IMR-90 (cell line): ENCODE measurements around the gene TPO. TPM values are rescaled to one million over a fixed set of nuclear protein-coding genes. Genes with fewer than 3 reads are reported as not detected.

Source experiments
- ATAC-seq: fragments of 200-7000 bp; cut with Tn5 transposase; 2 replicates; pipeline ENCODE4 v1.9.1; 2020; ENCODE audit warnings: low read depth, mild to moderate bottlenecking, moderate library complexity
- BruUV-seq: library from RNA; stranded (reverse); fragments of 400-500 nt; replicated peaks from 2 replicates; lab custom pipeline; 2021; lab: Mats Ljungman, UMichigan
- CTCF ChIA-PET: fragments of 300-600 bp; formaldehyde crosslinking; extraction: SDS; loops from one replicate; lab custom pipeline; 2021; ENCODE audit warnings: antibody characterized with exemption; lab: Yijun Ruan, JAX
- POLR2A ChIA-PET: fragments of 300-600 bp; sonication (Branson Sonifier 250); formaldehyde crosslinking; loops from one replicate; lab custom pipeline; 2022; ENCODE audit warnings: antibody characterized with exemption; ENCODE audit not compliant: unreplicated experiment; lab: Charles Lee
- DNase-seq: peaks from one replicate; pipeline ENCODE4 v3.0.0; 2013
- H2AFZ ChIP-seq: replicated peaks from 2 replicates; pipeline ENCODE3; 2013; ENCODE audit warnings: low read length, mild to moderate bottlenecking; ENCODE audit not compliant: poor library complexity
- H2AK5ac ChIP-seq: 2 replicates; pipeline ENCODE4 v1.6.1; 2013; ENCODE audit warnings: low read depth, low read length, inconsistent platforms
- H2AK9ac ChIP-seq: replicated peaks from 2 replicates; pipeline ENCODE3; 2013; ENCODE audit warnings: mild to moderate bottlenecking, low read depth, low read length, moderate library complexity; ENCODE audit not compliant: poor library complexity
- H2BK120ac ChIP-seq: 2 replicates; pipeline ENCODE4 v1.6.1; 2013; ENCODE audit warnings: low read depth, low read length, inconsistent platforms
- H2BK15ac ChIP-seq: 3 replicates; pipeline ENCODE4 v1.6.1; 2013; ENCODE audit warnings: low read depth, low read length, inconsistent platforms
- H2BK20ac ChIP-seq: 2 replicates; pipeline ENCODE4 v1.6.1; 2013; ENCODE audit warnings: low read depth, mild to moderate bottlenecking, inconsistent platforms, low read length, moderate library complexity
- H2BK5ac ChIP-seq: 2 replicates; pipeline ENCODE4 v1.6.1; 2013; ENCODE audit warnings: mild to moderate bottlenecking, low read depth, low read length, inconsistent platforms; ENCODE audit not compliant: poor library complexity, severe bottlenecking
- H3K14ac ChIP-seq: replicated peaks from 2 replicates; pipeline ENCODE4 v1.6.1; 2013; ENCODE audit warnings: low read depth, low read length, inconsistent platforms
- H3K18ac ChIP-seq: 2 replicates; pipeline ENCODE4 v1.6.1; 2013; ENCODE audit warnings: low read depth, low read length, control low read depth
- H3K23ac ChIP-seq: 2 replicates; pipeline ENCODE4 v1.6.1; 2013; ENCODE audit warnings: low read depth, low read length, inconsistent platforms
- H3K27ac ChIP-seq: 2 replicates; pipeline ENCODE4 v1.5.1; 2013; ENCODE audit warnings: mild to moderate bottlenecking, control low read depth, low read length; ENCODE audit not compliant: insufficient read depth
- H3K27me3 ChIP-seq: 2 replicates; pipeline ENCODE4 v1.6.1; 2013; ENCODE audit warnings: low read length; ENCODE audit not compliant: control insufficient read depth, insufficient read depth
- H3K36me3 ChIP-seq: 2 replicates; pipeline ENCODE4 v1.6.1; 2013; ENCODE audit warnings: low read length, mixed read lengths; ENCODE audit not compliant: control insufficient read depth, insufficient read depth
- H3K4ac ChIP-seq: 2 replicates; pipeline ENCODE4 v1.6.1; 2013; ENCODE audit warnings: low read depth, low read length, inconsistent platforms
- H3K4me1 ChIP-seq: 2 replicates; pipeline ENCODE4 v1.6.1; 2013; ENCODE audit warnings: low read length, mixed read lengths; ENCODE audit not compliant: control insufficient read depth, insufficient read depth
- H3K4me2 ChIP-seq: 2 replicates; pipeline ENCODE4 v1.6.1; 2013; ENCODE audit warnings: low read depth, mild to moderate bottlenecking, control low read depth, low read length, moderate library complexity
- H3K4me3 ChIP-seq: 2 replicates; pipeline ENCODE4 v1.5.1; 2013; ENCODE audit warnings: low read depth, mild to moderate bottlenecking, control low read depth, low read length, moderate library complexity; ENCODE audit not compliant: insufficient read depth
- H3K56ac ChIP-seq: 2 replicates; pipeline ENCODE4 v1.6.1; 2013; ENCODE audit warnings: low read length, inconsistent platforms; ENCODE audit not compliant: insufficient read depth; ENCODE audit errors: extremely low read depth
- H3K79me1 ChIP-seq, 2 experiments: 2 replicates each; pipeline ENCODE4 v1.6.1; 2013; ENCODE audit warnings: low read length in 2 of 2, inconsistent platforms in 1 of 2, low read depth in 1 of 2
- H3K9ac ChIP-seq: 2 replicates; pipeline ENCODE4 v1.6.1; 2013; ENCODE audit warnings: low read depth, low read length, control low read depth
- H3K9me1 ChIP-seq: 2 replicates; pipeline ENCODE4 v1.6.1; 2013; ENCODE audit warnings: low read length, inconsistent platforms; ENCODE audit not compliant: insufficient read depth
- H3K9me3 ChIP-seq: 2 replicates; pipeline ENCODE4 v1.6.1; 2013; ENCODE audit warnings: low read length; ENCODE audit not compliant: control insufficient read depth, insufficient read depth
- H4K20me1 ChIP-seq: 2 replicates; pipeline ENCODE4 v1.6.1; 2013; ENCODE audit warnings: low read length, inconsistent platforms; ENCODE audit not compliant: insufficient read depth
- H4K5ac ChIP-seq: 2 replicates; pipeline ENCODE4 v1.6.1; 2013; ENCODE audit warnings: mild to moderate bottlenecking, low read depth, low read length, control low read depth
- H4K8ac ChIP-seq, 2 experiments: 2 replicates each; pipeline ENCODE4 v1.6.1; 2013; ENCODE audit warnings: low read depth in 2 of 2, low read length in 2 of 2, control low read depth in 1 of 2, inconsistent platforms in 1 of 2
- H4K91ac ChIP-seq: 2 replicates; pipeline ENCODE4 v1.6.1; 2013; ENCODE audit warnings: low read depth, low read length, inconsistent platforms; ENCODE audit not compliant: insufficient read depth
- CHD1 ChIP-seq: IDR thresholded peaks from 2 replicates; pipeline ENCODE4 v1.6.1; 2012; ENCODE audit warnings: low read depth, low read length, improper control_type of control experiment
- FOS ChIP-seq: fragments of 150-350 bp; IDR thresholded peaks from 2 replicates; pipeline ENCODE4 v1.6.1; 2016; ENCODE audit warnings: low read depth, low read length
- RCOR1 ChIP-seq: IDR thresholded peaks from 2 replicates; pipeline ENCODE4 v1.6.1; 2012; ENCODE audit warnings: mild to moderate bottlenecking, low read length, improper control_type of control experiment; ENCODE audit not compliant: insufficient replicate concordance
- SMC3 ChIP-seq: fragments of 150-350 bp; IDR thresholded peaks from 2 replicates; pipeline ENCODE4 v1.6.1; 2016; ENCODE audit warnings: low read depth, mild to moderate bottlenecking, antibody characterized with exemption, low read length, moderate library complexity
- WGBS, 2 experiments: methylation state at CpG; one replicate each; pipeline versions ENCODE4 v1.1.5 to v1.1.7; 2013; ENCODE audit warnings: missing lambda C conversion rate in 2 of 2; ENCODE audit not compliant: insufficient read length in 1 of 2; ENCODE audit errors: extremely low coverage in 2 of 2; 5-methylcytosine and 5-hydroxymethylcytosine counted together
- dilution Hi-C: fragments of 300-500 bp; cut with HindIII; formaldehyde crosslinking; loops from one replicate; pipeline ENCODE4 v1.14.3; 2018; ENCODE audit warnings: low sequenced_read_pairs; ENCODE audit not compliant: unreplicated experiment
- in situ Hi-C: fragments of 300-500 bp; cut with MboI; formaldehyde crosslinking; loops from 3 replicates; pipeline ENCODE4 v1.14.3; 2019; ENCODE audit warnings: low sequenced_read_pairs, inconsistent platforms, mixed read lengths
- intact Hi-C: fragments of 100-400 bp; cut with micrococcal nuclease; formaldehyde crosslinking; loops from 2 replicates; pipeline ENCODE4 v1.10.0; 2022
- polyA plus RNA-seq, 3 experiments: library from polyadenylated mRNA; depleted of rRNA; stranded (reverse); fragments of >200 nt; gene quantifications; 2 replicates each; pipeline ENCODE4 v1.2.3, GENCODE V29; 2012; ENCODE audit warnings: low replicate concordance in 1 of 3
- total RNA-seq: library from RNA; depleted of rRNA; stranded (reverse); fragments of >200 nt; gene quantifications from 2 replicates; pipeline ENCODE4 v1.2.3, GENCODE V29; 2012
- TF ChIP-seq, protein P1 (sequence below): fragments of 150-350 bp; IDR thresholded peaks from 2 replicates; pipeline ENCODE4 v1.6.1; 2016; ENCODE audit warnings: low read depth, mild to moderate bottlenecking, low read length, moderate library complexity, borderline replicate concordance
- TF ChIP-seq, protein P2 (sequence below): fragments of 150-350 bp; IDR thresholded peaks from 2 replicates; pipeline ENCODE4 v1.6.1; 2017; ENCODE audit warnings: mild to moderate bottlenecking, antibody characterized with exemption, low read length, low read depth

Gene TPO
- total and polyA plus RNA-seq, 2 of the 4 experiments (the other 2 are of a cell fraction): not detected

- 34% methylated on average over 6 of the region's 14 CpGs; no CpG with 5 or more reads in 1 of the 2 experiments for WGBS, 2 experiments
Observed at GRCh38 chr2:1375794-1376193, 37.5 kb upstream of the TPO start.

More at GRCh38 chr2:1375794-1376193, 37.5 kb upstream of the TPO start:
- no peaks in the 10 kb centered on the region for H3K79me1 ChIP-seq
- H3K4me1 ChIP-seq: no peaks in the 10 kb centered on the region
- ATAC-seq: no peak
- no peaks in the 10 kb centered on the region for H3K9me1 ChIP-seq
- H2BK5ac ChIP-seq: no peak overlapping the region
- no peak overlapping the region for H2BK20ac ChIP-seq
- no peak overlapping the region for H3K23ac ChIP-seq
- no peak overlapping the region for H3K14ac ChIP-seq
- no peak overlapping the region for H4K5ac ChIP-seq
- no peak overlapping the region for H2AK5ac ChIP-seq
- no peak overlapping the region for H3K9ac ChIP-seq
- no peak overlapping the region for H2AK9ac ChIP-seq
- no peaks in the 10 kb centered on the region for H3K36me3 ChIP-seq
- in situ Hi-C loops (no loop called here), dilution Hi-C loops (no loop called here), intact Hi-C loops (no loop called here)
- no peak overlapping the region for H3K27ac ChIP-seq
- BruUV-seq: no TSS peak
- no peak for DNase-seq
- no peak overlapping the region for H2BK120ac ChIP-seq
- TF ChIP-seq, protein P1, sequence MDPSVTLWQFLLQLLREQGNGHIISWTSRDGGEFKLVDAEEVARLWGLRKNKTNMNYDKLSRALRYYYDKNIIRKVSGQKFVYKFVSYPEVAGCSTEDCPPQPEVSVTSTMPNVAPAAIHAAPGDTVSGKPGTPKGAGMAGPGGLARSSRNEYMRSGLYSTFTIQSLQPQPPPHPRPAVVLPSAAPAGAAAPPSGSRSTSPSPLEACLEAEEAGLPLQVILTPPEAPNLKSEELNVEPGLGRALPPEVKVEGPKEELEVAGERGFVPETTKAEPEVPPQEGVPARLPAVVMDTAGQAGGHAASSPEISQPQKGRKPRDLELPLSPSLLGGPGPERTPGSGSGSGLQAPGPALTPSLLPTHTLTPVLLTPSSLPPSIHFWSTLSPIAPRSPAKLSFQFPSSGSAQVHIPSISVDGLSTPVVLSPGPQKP: no peak
- TF ChIP-seq, protein P2, sequence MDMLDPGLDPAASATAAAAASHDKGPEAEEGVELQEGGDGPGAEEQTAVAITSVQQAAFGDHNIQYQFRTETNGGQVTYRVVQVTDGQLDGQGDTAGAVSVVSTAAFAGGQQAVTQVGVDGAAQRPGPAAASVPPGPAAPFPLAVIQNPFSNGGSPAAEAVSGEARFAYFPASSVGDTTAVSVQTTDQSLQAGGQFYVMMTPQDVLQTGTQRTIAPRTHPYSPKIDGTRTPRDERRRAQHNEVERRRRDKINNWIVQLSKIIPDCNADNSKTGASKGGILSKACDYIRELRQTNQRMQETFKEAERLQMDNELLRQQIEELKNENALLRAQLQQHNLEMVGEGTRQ: no peak
- TF ChIP-seq RCOR1 (no peak), CHD1 (no peak), SMC3 (no peak), FOS (no peak)
- no peak overlapping the region for H4K91ac ChIP-seq
- no peaks in the 10 kb centered on the region for H3K27me3 ChIP-seq
- H2AFZ ChIP-seq: no peak overlapping the region
- no peak overlapping the region for H3K4me2 ChIP-seq
- CTCF ChIA-PET: no interaction called here
- no peaks in the 10 kb centered on the region for H4K20me1 ChIP-seq
- no peak overlapping the region for H4K8ac ChIP-seq
- no peak overlapping the region for H3K4me3 ChIP-seq
- H3K56ac ChIP-seq: no peak overlapping the region
- peaks cover 38% of the 10 kb centered on the region for H3K9me3 ChIP-seq
- H3K18ac ChIP-seq: no peak overlapping the region
- POLR2A ChIA-PET: no interaction called here
- H3K4ac ChIP-seq: no peak overlapping the region
- H2BK15ac ChIP-seq: no peak overlapping the region
